Measurements from ENCODE around the gene SUGP1.
A peak's percentile ranks its signal among the peaks of the same experiment; 100 is the strongest.
"Not testable (repeated sequence)": the region's sequence is repeated elsewhere in the genome, so short reads cannot be mapped to it uniquely, and the experiment has no call there.

SUGP1 gene

GRCh38 chr19:19262190-19263057, 57.9 kb downstream of the SUGP1 start:
- DNase-seq (ENCODE audit: low spot score): no peak

DNA sequence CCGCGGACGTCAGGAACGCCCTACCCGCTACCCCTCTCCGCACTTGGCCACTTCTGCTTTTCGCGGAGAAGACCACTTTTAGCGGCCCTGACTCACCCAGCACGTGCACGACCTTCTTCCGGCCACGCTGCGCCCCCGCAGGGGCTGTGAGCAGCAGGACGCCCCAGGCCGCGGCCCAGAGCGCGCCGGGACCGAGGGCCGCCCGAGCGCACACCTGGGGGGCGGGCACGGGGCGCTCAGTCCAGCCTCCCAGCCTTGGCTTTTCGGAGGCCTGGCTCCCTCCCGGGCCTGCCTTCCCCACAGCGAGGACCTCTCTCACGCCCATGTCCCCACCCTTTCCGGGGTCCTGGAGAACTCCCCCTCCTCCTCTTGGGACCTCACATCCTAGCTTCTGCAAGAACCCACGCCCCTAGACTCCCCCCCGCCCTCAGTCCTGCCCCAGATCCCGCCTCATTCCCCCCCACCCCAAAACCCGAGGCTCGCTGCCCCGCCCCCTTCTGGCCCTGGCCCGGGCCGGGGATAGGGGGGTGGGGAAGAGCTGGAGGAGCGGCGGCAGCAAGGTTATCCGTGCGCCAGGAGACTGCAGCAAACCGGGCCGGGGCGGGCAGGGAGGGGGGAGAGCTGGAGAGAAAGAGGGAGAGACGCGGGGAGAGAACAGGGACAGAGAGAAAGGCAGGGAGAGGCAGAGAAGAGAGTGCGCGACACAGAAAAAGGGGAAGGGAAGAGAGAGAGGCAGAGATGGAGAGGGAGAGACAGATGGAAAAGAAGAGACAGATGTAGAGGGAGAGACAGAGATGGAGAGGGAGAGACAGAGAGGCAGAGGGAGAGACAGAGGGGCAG, 58.7 kb downstream of the SUGP1 start:
- DNase-seq (ENCODE audit: low spot score): no peak

DNA sequence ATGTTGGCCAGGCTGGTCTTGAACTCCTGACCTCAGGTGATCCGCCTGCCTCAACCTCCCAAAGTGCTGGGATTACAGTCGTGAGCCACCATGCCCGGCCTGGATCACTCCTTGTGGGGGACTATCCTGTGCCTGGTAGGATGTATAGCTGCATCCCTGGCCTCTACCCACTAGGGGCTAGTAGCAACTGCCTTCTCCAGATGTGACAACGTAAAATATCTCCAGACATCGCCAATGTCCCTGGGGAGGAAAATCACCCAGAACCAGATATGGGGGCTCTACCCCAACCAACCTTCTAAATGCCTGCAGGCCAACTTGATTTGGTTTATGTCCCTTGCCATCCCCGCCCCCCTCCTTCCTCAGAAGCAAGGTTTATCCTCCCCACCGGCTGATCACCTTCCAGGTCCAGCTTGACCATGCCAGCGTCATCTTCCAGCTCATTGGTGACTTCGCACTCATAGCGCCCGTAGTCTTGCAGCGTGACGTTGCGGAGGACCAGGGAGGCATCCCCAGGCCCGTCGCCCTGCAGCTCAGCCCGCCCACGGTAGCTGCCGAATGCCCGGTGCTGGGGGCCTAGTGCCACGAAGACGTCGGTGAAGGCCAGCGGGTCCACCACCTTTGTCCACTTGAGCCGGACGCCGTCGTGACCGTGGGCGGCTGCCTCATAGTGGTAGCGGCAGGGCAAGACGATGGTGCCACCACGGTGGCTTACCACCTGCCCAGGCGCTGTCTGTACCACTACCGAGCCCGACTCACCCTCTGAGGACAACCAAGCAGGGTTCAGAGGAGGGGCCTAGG, 59.7 kb downstream of the SUGP1 start:
- no peak for DNase-seq (ENCODE audit: low spot score)

DNA sequence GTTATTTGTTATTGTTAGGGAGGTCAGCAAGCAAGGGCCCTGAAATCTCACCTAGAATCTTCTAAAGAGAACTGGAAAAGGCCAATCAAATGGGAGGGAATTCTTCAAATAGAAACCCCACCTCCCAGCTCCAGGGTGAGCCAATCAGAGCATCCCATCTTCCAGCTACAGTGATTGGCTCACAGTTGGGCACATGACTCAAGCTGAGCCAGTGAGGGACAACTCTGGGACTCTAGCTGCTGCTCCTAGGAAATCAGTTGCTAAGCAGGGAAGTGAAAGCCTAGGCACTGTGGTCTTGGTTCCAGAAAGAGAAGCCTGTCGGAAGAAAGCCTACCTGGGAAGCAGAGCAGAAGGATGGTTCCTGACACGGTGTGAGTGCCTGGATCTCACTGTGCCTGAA, 60.6 kb downstream of the SUGP1 start:
- peak; percentile 66 for DNase-seq (ENCODE audit: low spot score)

DNA sequence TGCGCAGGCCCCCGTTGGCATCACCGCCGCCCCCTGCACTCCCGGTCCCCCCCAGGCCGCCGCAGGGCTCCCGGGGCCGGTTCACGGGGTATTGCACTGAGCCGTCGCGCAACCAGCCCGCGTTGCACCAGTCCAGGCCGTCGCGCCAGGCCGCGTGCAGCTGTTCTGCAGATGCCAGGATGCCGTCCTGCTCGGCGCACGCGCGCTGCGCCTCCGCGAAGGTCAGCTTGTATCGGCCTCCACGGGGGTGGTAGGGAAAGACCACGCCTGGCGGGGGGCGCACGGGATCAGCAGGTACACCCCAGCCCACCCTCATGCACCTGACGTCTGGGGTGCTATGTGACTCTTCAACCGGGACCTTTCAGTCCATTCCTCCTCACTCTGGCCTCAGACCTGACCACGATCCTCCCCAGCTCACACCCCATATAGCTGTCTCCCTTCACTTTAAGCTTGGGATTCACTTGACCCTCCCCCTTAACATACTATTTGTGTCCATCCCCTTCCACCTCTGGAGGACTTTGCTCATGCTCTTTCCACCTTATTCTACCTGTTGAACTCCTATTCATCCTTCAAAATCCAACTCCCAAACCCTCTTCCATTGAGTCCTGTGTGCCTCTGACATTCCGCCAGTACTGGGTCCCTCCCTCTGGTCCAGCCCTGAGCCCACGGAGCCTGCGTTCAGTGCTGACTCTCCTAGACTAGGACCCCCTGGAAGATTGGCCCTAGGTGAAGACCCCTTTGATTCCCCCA, 61.5 kb downstream of the SUGP1 start:
- no peak for DNase-seq (ENCODE audit: low spot score)

GRCh38 chr19:19257836-19258588, 62.3 kb downstream of the SUGP1 start:
- DNase-seq (ENCODE audit: low spot score): no peak

GRCh38 chr19:19257137-19257536, 63.2 kb downstream of the SUGP1 start:
- DNase-seq (ENCODE audit: low spot score): no peak

DNA sequence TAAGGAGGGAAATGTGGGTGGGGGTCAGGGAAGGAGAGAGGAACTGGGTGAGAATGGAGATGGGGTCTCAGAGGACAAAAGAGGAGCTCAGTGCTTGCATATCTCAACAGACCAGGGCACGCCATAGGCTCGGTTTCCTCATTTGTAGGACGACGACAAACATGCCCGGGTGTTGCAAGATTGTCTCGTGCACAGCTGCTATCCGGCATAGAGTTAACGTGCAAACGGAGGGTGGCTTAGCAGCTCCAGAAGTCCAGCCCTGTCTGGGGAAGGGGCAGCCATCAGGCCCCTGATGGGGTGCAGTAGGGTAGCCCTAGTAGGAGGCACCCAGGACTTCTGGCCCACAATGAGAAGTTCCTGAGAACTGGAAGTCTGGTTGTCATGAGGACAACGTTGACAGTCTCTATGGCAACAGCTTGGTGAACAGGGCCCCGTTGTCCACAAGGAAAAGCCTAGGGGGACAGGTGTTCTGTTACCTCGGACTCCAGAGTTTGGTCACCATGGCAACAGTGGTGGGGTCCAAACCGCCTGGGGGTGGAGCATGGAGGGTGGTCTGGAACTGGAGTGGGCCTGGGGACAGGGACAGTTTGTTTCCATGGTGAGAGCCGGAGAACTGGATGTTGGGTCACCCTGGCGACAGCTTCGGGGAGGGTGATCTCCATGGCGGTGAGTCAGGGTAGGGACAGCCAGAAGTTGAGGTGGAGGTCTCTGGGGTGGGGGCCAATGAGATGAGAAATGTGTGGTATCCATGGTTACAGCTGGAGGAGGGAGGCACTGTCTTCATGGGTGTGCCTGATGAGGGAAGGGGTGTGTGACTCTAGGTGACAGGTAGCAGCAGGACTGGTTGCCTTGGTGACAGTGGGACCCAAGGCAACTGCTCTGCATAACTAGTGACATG, 64.0 kb downstream of the SUGP1 start:
- no peak for DNase-seq (ENCODE audit: low spot score)

- DNase-seq (ENCODE audit: low spot score): not testable (repeated sequence)
These were observed 66.9 kb downstream of the SUGP1 start for GRCh38 chr19:19253409-19253808.

DNA sequence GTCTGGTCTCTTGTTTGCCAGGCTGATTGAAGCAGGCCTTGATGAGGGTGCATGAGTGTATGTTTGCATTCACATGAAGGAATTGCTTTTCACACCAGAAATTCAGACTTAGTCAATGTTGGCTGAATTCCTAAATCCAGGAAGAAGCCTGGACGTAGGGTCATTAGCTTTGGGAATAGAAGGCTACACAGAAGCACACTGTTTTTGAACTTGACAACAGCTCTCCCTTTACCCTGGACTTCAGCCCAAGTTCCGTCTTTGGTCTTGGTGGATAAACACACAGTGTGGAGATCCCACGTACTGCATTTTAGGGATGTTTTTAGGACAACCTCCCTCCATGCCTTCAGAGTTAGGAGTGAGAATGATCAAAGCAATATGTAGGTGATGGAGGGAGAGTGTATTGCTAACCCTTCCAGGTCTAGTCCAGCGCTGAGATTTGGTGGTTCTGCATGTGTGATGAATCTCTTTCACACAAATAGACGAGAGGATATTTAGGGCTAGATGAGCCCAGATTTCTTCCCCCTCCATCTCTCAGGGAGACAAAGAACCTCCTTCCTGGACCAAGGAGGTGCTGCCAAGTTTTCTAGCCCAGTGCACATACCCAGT, 70.0 kb downstream of the SUGP1 start:
- DNase-seq (ENCODE audit: low spot score): no peak

- DNase-seq (ENCODE audit: low spot score): no peak
These were observed 79.8 kb downstream of the SUGP1 start for GRCh38 chr19:19240476-19240875.

DNA sequence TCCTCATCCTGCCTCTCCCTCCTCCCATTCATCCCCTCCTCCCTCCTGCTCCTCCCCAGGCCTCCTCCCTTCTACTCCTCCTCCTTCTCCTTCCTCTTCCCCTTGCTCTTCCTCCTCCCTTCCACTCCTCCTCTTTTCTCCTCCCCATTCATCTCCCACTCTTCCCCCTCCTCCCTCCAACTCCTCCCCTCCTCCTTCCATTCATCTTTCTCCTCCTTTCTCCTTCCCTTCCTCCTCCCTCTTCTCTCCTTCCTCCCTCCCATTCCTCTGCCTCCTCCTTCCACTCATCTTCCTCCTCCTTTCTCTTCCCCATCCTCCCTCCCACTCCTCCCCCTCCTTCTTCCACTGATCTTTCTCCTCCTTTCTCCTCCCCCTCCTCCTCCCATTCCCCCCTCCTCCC, 80.6 kb downstream of the SUGP1 start:
- DNase-seq (ENCODE audit: low spot score): no peak

- no peak for DNase-seq (ENCODE audit: low spot score)
These were observed 82.0 kb downstream of the SUGP1 start for GRCh38 chr19:19238126-19238894.

DNA sequence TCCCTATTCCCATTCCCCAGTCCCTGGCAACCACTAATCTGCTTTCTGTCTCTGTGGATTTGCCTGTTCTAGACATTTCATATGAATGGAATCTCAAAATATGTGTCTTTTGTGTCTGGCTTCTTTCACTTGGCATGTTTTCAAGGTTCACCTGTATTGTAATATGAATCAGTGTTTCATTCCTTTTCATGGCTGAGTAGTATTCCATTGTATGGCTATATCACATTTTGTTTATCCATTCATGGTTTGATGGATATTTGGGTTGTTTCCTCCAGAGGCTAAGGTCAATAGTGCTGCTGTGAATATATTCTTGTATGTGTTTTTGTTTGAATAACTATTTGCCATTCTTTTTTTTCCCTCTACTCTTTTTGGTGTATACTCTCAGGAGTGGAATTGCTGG, 84.1 kb downstream of the SUGP1 start:
- no peak for DNase-seq (ENCODE audit: low spot score)

GRCh38 chr19:19234220-19234816, 86.0 kb downstream of the SUGP1 start:
- DNase-seq (ENCODE audit: low spot score): no peak

DNA sequence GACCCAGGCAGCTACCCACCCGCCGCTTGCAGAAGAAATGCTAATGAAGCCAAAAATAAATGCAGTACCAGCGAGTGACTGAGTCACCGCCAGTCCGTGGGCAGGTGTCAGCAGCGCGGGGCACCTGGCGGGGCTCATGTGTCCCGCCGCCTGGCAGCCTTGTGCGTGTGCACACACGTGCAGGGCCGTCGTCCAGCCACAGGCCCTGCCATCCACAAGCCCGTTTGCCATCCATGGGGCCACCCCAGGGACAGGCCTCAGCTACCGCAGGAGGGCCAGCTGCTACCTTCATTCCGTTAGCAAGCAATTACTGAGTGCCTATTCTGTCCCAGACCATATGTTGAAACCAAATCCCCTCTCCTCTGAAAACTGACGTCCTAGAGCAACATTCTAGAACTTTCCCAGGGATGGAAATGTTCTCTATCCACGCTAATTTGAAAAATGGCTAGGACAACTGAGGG, 88.0 kb downstream of the SUGP1 start:
- no peak for DNase-seq (ENCODE audit: low spot score)

- DNase-seq (ENCODE audit: low spot score): no peak
These were observed 89.3 kb downstream of the SUGP1 start for GRCh38 chr19:19230999-19231398.

DNA sequence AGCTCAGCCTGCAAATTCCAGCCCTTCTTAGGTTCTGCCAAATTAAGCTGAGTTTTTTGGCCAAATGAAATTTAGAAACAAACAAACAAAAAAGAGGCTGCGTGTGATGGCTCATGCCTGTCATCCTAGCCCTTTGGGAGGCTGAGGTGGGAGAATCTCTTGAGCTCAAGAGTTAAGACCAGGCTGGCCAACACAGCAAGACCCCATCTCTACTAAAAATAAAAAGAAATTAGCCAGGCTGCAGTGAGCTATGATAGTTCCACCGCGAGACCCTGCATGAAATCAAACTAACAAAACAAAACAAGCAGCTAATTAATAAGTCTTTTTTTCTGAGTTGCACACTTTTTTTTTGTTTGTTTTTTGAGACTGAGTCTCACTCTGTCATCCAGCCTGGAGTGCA, 90.6 kb downstream of the SUGP1 start:
- no peak for DNase-seq (ENCODE audit: low spot score)

Data from RKO (cell line).